ENCODE measurements around the gene SLC12A3. TPM values are rescaled to one million over a fixed set of nuclear protein-coding genes. Genes with fewer than 3 reads are reported as not detected.

The SLC12A3 gene
- total RNA-seq, 1 donor from 2014 or later: not detected

DNA sequence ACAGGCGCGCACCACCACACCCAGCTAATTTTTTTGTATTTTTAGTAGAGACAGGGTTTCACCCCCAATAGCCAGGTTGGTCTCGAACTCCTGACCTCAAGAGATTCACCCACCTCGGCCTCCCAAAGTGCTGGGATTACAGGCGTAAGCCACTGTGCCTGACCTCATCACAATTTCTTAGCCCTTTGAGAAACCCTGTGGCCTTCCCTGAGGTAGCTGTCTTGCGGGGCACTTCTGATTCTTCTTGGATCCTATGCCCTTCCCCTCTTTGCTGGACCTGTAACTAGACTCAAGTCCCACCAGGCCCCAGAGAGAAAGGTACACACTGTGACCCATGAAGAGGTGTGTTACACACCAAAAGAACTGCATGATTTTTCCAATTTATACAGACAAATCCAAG, 83.2 kb downstream of the SLC12A3 start:
- Mint-ChIP-seq H3K27ac (ENCODE audit: unreplicated experiment) (no peak overlapping the region), H3K9me3 (no peaks in the 10 kb centered on the region)
- TF ChIP-seq, protein P1, sequence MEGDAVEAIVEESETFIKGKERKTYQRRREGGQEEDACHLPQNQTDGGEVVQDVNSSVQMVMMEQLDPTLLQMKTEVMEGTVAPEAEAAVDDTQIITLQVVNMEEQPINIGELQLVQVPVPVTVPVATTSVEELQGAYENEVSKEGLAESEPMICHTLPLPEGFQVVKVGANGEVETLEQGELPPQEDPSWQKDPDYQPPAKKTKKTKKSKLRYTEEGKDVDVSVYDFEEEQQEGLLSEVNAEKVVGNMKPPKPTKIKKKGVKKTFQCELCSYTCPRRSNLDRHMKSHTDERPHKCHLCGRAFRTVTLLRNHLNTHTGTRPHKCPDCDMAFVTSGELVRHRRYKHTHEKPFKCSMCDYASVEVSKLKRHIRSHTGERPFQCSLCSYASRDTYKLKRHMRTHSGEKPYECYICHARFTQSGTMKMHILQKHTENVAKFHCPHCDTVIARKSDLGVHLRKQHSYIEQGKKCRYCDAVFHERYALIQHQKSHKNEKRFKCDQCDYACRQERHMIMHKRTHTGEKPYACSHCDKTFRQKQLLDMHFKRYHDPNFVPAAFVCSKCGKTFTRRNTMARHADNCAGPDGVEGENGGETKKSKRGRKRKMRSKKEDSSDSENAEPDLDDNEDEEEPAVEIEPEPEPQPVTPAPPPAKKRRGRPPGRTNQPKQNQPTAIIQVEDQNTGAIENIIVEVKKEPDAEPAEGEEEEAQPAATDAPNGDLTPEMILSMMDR (conservative IDR thresholded peaks at IDR 0.05): no peak

DNA sequence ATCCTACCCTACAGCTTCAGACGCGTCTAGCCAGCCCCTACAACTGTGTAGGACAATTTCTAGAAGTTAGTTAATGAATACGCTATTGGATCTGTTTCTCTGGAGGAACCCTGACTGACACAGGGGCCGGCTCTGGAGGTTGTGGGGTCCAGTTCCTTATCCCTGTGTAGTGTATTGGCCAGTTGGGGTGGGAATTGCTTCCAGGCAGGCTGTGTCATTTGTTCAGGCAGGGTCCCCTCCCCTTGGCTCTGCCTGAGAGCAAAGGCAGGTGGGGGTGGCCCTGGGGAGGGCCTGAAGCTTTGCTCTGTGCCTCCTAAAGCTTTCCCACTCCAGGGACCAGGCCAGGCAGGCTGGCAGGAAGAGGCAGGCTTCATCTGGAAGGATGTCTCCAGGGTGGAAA, 85.0 kb downstream of the SLC12A3 start:
- no peak for DNase-seq (ENCODE audit: low read depth, low spot score)
- Mint-ChIP-seq H3K4me1 (peaks cover 6% of the 10 kb centered on the region), H3K36me3 (ENCODE audit: low read depth) (no peaks in the 10 kb centered on the region), H3K27ac (ENCODE audit: unreplicated experiment) (no peak overlapping the region), H3K27me3 (ENCODE audit: low read depth) (no peaks in the 10 kb centered on the region), H3K4me3 (no peak overlapping the region), H3K9me3 (no peaks in the 10 kb centered on the region)
- TF ChIP-seq, protein P1 (conservative IDR thresholded peaks at IDR 0.05): no peak

More for the DNA sequence above, 83.2 kb downstream of the SLC12A3 start:
- no peaks in the 10 kb centered on the region for H3K27me3 Mint-ChIP-seq (ENCODE audit: low read depth)
- no peak overlapping the region for H3K4me3 Mint-ChIP-seq
- no peaks in the 10 kb centered on the region for H3K36me3 Mint-ChIP-seq (ENCODE audit: low read depth)
- peaks cover 6% of the 10 kb centered on the region for H3K4me1 Mint-ChIP-seq
- no peak for DNase-seq (ENCODE audit: low read depth, low spot score)

DNA sequence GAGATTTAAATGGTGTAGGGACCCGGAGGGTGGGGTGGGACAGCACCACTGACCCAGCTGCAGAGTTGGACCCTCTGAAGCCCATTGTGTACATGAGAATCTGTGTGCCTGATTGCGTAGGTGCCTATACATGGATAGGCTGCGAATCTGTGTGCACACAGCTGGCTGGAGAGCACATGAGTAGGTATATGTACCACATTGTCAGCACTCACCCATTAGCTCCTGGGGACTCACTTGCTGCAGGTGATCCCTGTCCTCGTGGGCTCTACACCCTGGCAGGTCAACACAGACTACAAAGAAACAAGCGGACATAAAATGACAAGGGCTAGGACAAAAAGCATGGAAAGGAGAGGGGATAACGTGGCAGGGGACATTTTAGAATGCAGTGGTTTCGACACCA, 85.4 kb downstream of the SLC12A3 start:
- H3K36me3 Mint-ChIP-seq (ENCODE audit: low read depth): no peaks in the 10 kb centered on the region
- no peak for DNase-seq (ENCODE audit: low read depth, low spot score)
- peaks cover 6% of the 10 kb centered on the region for H3K4me1 Mint-ChIP-seq

DNA sequence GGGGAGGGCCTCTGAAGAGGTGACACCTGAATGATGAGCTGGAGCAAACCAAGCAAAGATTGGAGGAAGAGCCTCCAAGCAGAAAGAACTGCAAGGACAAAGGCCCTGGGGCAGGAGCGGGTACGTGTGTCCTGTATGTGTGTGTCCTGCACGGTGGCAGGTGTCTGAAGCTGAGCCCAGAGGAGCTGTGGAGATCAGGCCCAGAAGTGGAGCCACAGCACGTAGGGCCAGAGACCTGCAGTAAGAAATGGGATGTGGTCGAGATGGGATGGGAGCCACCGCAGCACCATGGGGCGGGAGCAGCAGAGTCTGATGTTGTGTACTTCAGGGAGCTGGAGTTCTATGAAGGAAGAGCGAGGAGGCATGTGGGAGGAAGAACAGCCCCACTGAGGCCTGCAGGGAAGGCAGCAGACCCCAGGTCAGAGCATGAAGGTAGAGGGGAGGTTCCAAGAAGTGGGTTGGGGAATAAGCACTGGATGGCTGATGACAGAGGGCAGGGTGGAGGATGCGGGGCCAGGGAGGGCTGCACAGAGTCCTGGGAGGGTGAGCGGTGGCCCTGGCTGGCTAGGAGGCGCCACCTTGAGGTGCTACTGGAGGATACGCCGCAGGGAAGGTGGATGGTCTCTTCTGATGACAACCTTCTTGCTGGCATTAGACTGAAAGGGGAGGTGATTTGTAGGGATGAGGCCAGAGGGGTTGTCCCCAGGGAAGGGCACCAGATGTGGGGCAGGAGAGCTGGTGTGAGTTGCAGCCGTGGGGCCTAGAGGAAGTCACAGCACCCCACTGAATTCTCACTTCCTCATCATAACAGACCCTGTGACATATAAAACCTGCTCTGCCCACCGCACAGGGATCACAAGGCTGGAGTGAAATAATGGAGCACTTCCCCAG, 86.1 kb downstream of the SLC12A3 start:
- no peaks in the 10 kb centered on the region for H3K36me3 Mint-ChIP-seq (ENCODE audit: low read depth)
- H3K27me3 Mint-ChIP-seq (ENCODE audit: low read depth): no peaks in the 10 kb centered on the region
- no peak overlapping the region for H3K4me3 Mint-ChIP-seq
- peaks cover 6% of the 10 kb centered on the region for H3K4me1 Mint-ChIP-seq
- TF ChIP-seq, protein P1 (conservative IDR thresholded peaks at IDR 0.05): peak; percentile 62
- DNase-seq (ENCODE audit: low read depth, low spot score): peak; percentile 36
- no peaks in the 10 kb centered on the region for H3K9me3 Mint-ChIP-seq
- peak overlapping the region; percentile 83 for H3K27ac Mint-ChIP-seq (ENCODE audit: unreplicated experiment)

More for the DNA sequence above, 85.4 kb downstream of the SLC12A3 start:
- no peaks in the 10 kb centered on the region for H3K9me3 Mint-ChIP-seq
- H3K27me3 Mint-ChIP-seq (ENCODE audit: low read depth): no peaks in the 10 kb centered on the region
- H3K27ac Mint-ChIP-seq (ENCODE audit: unreplicated experiment): no peak overlapping the region
- H3K4me3 Mint-ChIP-seq: no peak overlapping the region
- TF ChIP-seq, protein P1 (conservative IDR thresholded peaks at IDR 0.05): no peak

DNA sequence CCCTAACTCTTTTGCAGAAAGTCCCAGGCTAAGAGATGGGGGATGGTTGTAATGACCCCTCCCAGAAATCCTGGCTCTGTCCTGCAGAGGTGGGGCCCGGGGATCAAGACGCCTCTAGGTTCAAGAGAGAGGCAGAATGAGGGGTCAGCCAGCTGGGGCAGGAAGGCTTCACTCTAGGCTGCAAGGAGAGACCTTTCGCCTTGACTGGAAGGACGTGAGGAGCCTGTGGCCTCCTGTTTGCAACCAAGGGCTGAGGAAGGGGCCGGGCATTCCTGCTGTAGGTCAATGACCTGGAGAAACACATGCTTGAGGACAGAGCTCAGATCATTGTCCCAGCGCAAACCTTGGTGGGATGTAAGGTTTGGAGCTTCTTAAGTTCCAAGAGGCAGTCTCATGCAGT, 88.0 kb downstream of the SLC12A3 start:
- TF ChIP-seq, protein P1 (conservative IDR thresholded peaks at IDR 0.05): no peak
- no peaks in the 10 kb centered on the region for H3K36me3 Mint-ChIP-seq (ENCODE audit: low read depth)
- DNase-seq (ENCODE audit: low read depth, low spot score): no peak
- H3K27me3 Mint-ChIP-seq (ENCODE audit: low read depth): no peaks in the 10 kb centered on the region
- peaks cover 6% of the 10 kb centered on the region for H3K4me1 Mint-ChIP-seq
- no peak overlapping the region for H3K4me3 Mint-ChIP-seq
- no peak overlapping the region for H3K27ac Mint-ChIP-seq (ENCODE audit: unreplicated experiment)
- H3K9me3 Mint-ChIP-seq: no peaks in the 10 kb centered on the region

All from neural crest cell (in vitro differentiated cells).